HCT116 (cell line): Measurements from ENCODE around the gene OPN1SW. TPM values are rescaled to one million over a fixed set of nuclear protein-coding genes. Genes with fewer than 3 reads are reported as not detected.

ENCODE experiments used
- ATAC-seq: fragments of 200-7000 bp; cut with Tn5 transposase; 2 replicates; pipeline ENCODE4 v1.9.1; 2020; ENCODE audit warnings: mild to moderate bottlenecking, moderate library complexity
- BruUV-seq: library from RNA; stranded (reverse); fragments of 400-500 nt; replicated peaks from 2 replicates; lab custom pipeline; 2021; lab: Mats Ljungman, UMichigan
- CTCF ChIA-PET: fragments of 300-600 bp; sonication (Branson Sonifier 250); formaldehyde crosslinking; loops from one replicate; lab custom pipeline; 2021; ENCODE audit warnings: antibody characterized with exemption; lab: Charles Lee
- POLR2A ChIA-PET: fragments of 300-600, 350-600 bp; sonication (Branson Sonifier 250); formaldehyde crosslinking; loops from one replicate; lab custom pipeline; 2021; ENCODE audit warnings: antibody characterized with exemption; lab: Charles Lee
- RAD21 ChIA-PET, 2 experiments: fragments of 300-600 bp; sonication (Branson Sonifier 250); formaldehyde crosslinking; loops; one replicate each; lab custom pipeline; 2023; ENCODE audit warnings: low total read pairs in 2 of 2; ENCODE audit not compliant: uncharacterized antibody in 2 of 2, unreplicated experiment in 2 of 2, low non-redundant PET in 1 of 2; lab: Charles Lee
- DNase-seq: peaks from one replicate; pipeline ENCODE4 v3.0.0-alpha.2; 2010; ENCODE audit warnings: low read depth, low spot score
- H2AFZ ChIP-seq: fragments of 200-600 bp; shearing (Covaris generic), sonication (generic); 2 replicates; pipeline ENCODE4 v1.6.1; 2017; ENCODE audit warnings: low read depth, mixed run types, mixed read lengths, antibody characterized with exemption, low read length; ENCODE audit not compliant: poor library complexity, severe bottlenecking
- H3K27ac ChIP-seq: 2 replicates; pipeline ENCODE4 v1.5.1; 2012; ENCODE audit warnings: low read depth, low read length
- H3K27me3 ChIP-seq: fragments of 200-600 bp; sonication (generic); 2 replicates; pipeline ENCODE4 v1.6.1; 2016; ENCODE audit warnings: mixed run types, low read length, mixed read lengths; ENCODE audit not compliant: insufficient read depth
- H3K36me3 ChIP-seq, 2 experiments: fragments of 200-500 bp in 1 of 2; fragments of 200-600 bp in 1 of 2; sonication (Bioruptor generic) in 1 of 2; sonication (generic) in 1 of 2; 2 replicates each; pipeline versions ENCODE4 v1.5.1 to v1.6.1; 2014 to 2016; ENCODE audit warnings: low read length in 2 of 2, inconsistent platforms in 1 of 2, mixed read lengths in 1 of 2, mixed run types in 1 of 2; ENCODE audit not compliant: insufficient read depth in 2 of 2, control insufficient read depth in 1 of 2
- H3K4me1 ChIP-seq, 2 experiments: fragments of 200-600 bp in 1 of 2; sonication (generic) in 1 of 2; 2 replicates each; pipeline versions ENCODE4 v1.5.1 to v1.6.1; 2012 to 2017; ENCODE audit warnings: low read length in 2 of 2, inconsistent platforms in 1 of 2, mild to moderate bottlenecking in 1 of 2, mixed read lengths in 1 of 2, mixed run types in 1 of 2, moderate library complexity in 1 of 2; ENCODE audit not compliant: insufficient read depth in 2 of 2, control insufficient read depth in 1 of 2
- H3K4me2 ChIP-seq: fragments of 200-600 bp; sonication (generic); 2 replicates; pipeline ENCODE4 v1.6.1; 2017; ENCODE audit warnings: mixed run types, low read length, mixed read lengths
- H3K4me3 ChIP-seq, 2 experiments: fragments of 200-600 bp in 1 of 2; sonication (generic) in 1 of 2; replicated peaks in 1 of 2; 2 replicates each; pipeline ENCODE4 v1.5.1; 2011 to 2016; ENCODE audit warnings: low read length in 2 of 2, control low read depth in 1 of 2, low read depth in 1 of 2, mild to moderate bottlenecking in 1 of 2, mixed read lengths in 1 of 2, mixed run types in 1 of 2
- H3K79me2 ChIP-seq: fragments of 200-600 bp; sonication (generic); 2 replicates; pipeline ENCODE4 v1.6.1; 2017; ENCODE audit warnings: mild to moderate bottlenecking, mixed run types, low read length, moderate library complexity, mixed read lengths; ENCODE audit not compliant: insufficient read depth
- H3K9ac ChIP-seq: fragments of 200-600 bp; sonication (generic); 2 replicates; pipeline ENCODE4 v1.6.1; 2016; ENCODE audit warnings: low read length, mixed read lengths
- H3K9me2 ChIP-seq: fragments of 200-600 bp; sonication (generic), shearing (Covaris generic); 2 replicates; pipeline ENCODE4 v1.6.1; 2017; ENCODE audit warnings: mixed run types, mild to moderate bottlenecking, moderate library complexity; ENCODE audit not compliant: insufficient read depth
- H3K9me3 ChIP-seq, 2 experiments: fragments of 200-500 bp in 1 of 2; fragments of 200-600 bp in 1 of 2; sonication (Bioruptor generic) in 1 of 2; sonication (generic) in 1 of 2; 2 replicates each; pipeline ENCODE4 v1.6.1; 2014 to 2017; ENCODE audit warnings: low read length in 2 of 2, mixed read lengths in 2 of 2, inconsistent platforms in 1 of 2, low read depth in 1 of 2, mild to moderate bottlenecking in 1 of 2, mixed run types in 1 of 2, moderate library complexity in 1 of 2; ENCODE audit not compliant: control insufficient read depth in 1 of 2, insufficient read depth in 1 of 2
- H4K20me1 ChIP-seq: fragments of 200-600 bp; sonication (generic), shearing (Covaris generic); 2 replicates; pipeline ENCODE4 v1.6.1; 2017; ENCODE audit warnings: mixed run types, mild to moderate bottlenecking, moderate library complexity; ENCODE audit not compliant: insufficient read depth
- JUND ChIP-seq: IDR thresholded peaks from 2 replicates; pipeline ENCODE4 v1.6.1; 2012
- POLR2AphosphoS5 ChIP-seq: IDR thresholded peaks from 2 replicates; pipeline ENCODE4 v1.6.1; 2011; ENCODE audit warnings: mild to moderate bottlenecking, low read depth, low read length, moderate library complexity
- SP1 ChIP-seq: IDR thresholded peaks from 2 replicates; pipeline ENCODE4 v1.6.1; 2012; ENCODE audit warnings: low read depth
- ZFX ChIP-seq: fragments of 450-650 bp; IDR thresholded peaks from 2 replicates; pipeline ENCODE4 v1.6.1; 2017
- ZNF274 ChIP-seq: fragments of 200-500 bp; sonication (Bioruptor generic); IDR thresholded peaks from 2 replicates; pipeline ENCODE4 v1.6.1; 2014; ENCODE audit warnings: mild to moderate bottlenecking, low read depth, low read length, inconsistent platforms
- intact Hi-C: fragments of 100-400 bp; cut with micrococcal nuclease; formaldehyde crosslinking; loops from 2 replicates; pipeline ENCODE4 v1.10.0; 2022
- total RNA-seq: library from RNA; stranded (reverse); gene quantifications from one replicate; pipeline ENCODE4 v1.2.1, GENCODE V29; 2021; ENCODE audit not compliant: unreplicated experiment

Gene OPN1SW
- total RNA-seq, 1 experiment from 2014 or later: not detected

GRCh38 chr7:128791972-128792327, 16.4 kb upstream of the OPN1SW start:
- Histone ChIP-seq H3K9ac (peak overlapping the region; percentile 55), H3K9me2 (no peaks in the 10 kb centered on the region), H3K79me2 (no peaks in the 10 kb centered on the region), H3K4me2 (peak overlapping the region; percentile 89), H3K36me3 (no peaks in the 10 kb centered on the region), H3K4me3 (peak overlapping the region; percentile 59 to 71), H3K9me3 (no peaks in the 10 kb centered on the region), H4K20me1 (no peaks in the 10 kb centered on the region), H3K4me1 (peaks cover 0 to 6% of the 10 kb centered on the region in 2 experiments; a peak in 1 of 4 replicates), H3K27ac (no peak overlapping the region; the same call in 1 of the 2 replicates), H2AFZ (no peak overlapping the region), H3K27me3 (no peaks in the 10 kb centered on the region)
- ATAC-seq: no peak
- POLR2A ChIA-PET: no interaction called here
- TF ChIP-seq JUND (no peak), ZNF274 (no peak)
- CTCF ChIA-PET: interaction anchor here (0.8 kb wide), 1 partner anchor 92 kb away, joined by 3 read pairs; no protein-coding TSS in a partner anchor
- RAD21 ChIA-PET: no interaction called here
- DNase-seq: no peak
- intact Hi-C loops: no loop called here
- BruUV-seq: no TSS peak

- BruUV-seq: no TSS peak
- intact Hi-C loops: no loop called here
- peak; percentile 93 for ATAC-seq
- Histone ChIP-seq H3K79me2 (no peaks in the 10 kb centered on the region), H3K4me1 (peaks cover 0 to 6% of the 10 kb centered on the region in 2 experiments; a peak in 1 of 4 replicates), H3K27me3 (no peaks in the 10 kb centered on the region), H3K36me3 (no peaks in the 10 kb centered on the region), H4K20me1 (no peaks in the 10 kb centered on the region), H3K4me2 (peak within 1 kb of the TSS; percentile 89), H3K9me3 (no peaks in the 10 kb centered on the region), H3K9ac (peak within 1 kb of the TSS; percentile 55), H3K9me2 (no peaks in the 10 kb centered on the region), H3K4me3 (peak within 1 kb of the TSS; percentile 59 to 71), H2AFZ (peak within 1 kb of the TSS; percentile 26), H3K27ac (no peak within 1 kb of the TSS; the same call in 1 of the 2 replicates)
- ChIA-PET RAD21 (no interaction called here), CTCF (interaction anchor here (0.8 kb wide), 2 partner anchors 19 to 92 kb away, joined by 3 read pairs; no protein-coding TSS in a partner anchor), POLR2A (no interaction called here)
- DNase-seq: no peak
- TF ChIP-seq ZFX (peak; percentile 16; the same call in 1 of the 2 replicates), POLR2AphosphoS5 (peak; percentile 64), SP1 (no peak)
Measured at GRCh38 chr7:128791121-128791971, 15.8 kb upstream of the OPN1SW start, which contains the start of gene CCDC136. TSS of gene CCDC136 (plus strand) at chr7:128791968. CDS start at chr7:128792412, 444 bp downstream.
